ENCODE data around the gene SORCS2.

- TF ChIP-seq CTCF (IDR thresholded peaks at IDR 0.05; ENCODE audit: low read depth, low read length) (no peak), EZH2phosphoT487 (IDR thresholded peaks at IDR 0.05; ENCODE audit: low read depth) (no peak)
Observed at GRCh38 chr4:7660176-7661039, 468.1 kb downstream of the SORCS2 start.
